GM18511 (cell line): Measurements from ENCODE around the gene ZNF689.
A peak's percentile ranks its signal among the peaks of the same experiment; 100 is the strongest.
"Not testable (repeated sequence)": the region's sequence is repeated elsewhere in the genome, so short reads cannot be mapped to it uniquely, and the experiment has no call there.

ENCODE experiments used
- ATAC-seq: cut with Tn5 transposase; IDR thresholded peaks from one replicate; pipeline ENCODE4 v1.9.1; 2021; ENCODE audit warnings: mild to moderate bottlenecking, moderate library complexity; ENCODE audit not compliant: unreplicated experiment

ZNF689 gene

DNA sequence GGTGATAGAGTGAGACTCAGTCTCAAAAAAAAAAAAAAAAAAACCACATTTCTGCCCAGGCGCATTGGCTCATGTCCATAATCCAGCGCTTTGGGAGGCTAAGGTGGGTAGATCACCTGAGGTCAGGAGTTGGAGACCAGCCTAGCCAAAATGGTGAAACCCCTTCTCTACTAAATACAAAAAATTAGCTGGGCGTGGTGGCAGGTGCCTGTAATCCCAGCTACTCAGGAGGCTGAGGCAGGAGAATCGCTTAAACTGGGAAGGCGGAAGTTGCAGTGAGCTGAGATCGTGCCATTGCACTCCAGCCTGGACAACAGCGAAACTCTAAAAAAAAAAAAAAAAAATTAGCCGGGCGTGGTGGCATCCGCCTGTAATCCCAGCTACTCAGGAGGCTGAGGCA is 26.9 kb upstream of the ZNF689 start:
- ATAC-seq = not testable (repeated sequence)

DNA sequence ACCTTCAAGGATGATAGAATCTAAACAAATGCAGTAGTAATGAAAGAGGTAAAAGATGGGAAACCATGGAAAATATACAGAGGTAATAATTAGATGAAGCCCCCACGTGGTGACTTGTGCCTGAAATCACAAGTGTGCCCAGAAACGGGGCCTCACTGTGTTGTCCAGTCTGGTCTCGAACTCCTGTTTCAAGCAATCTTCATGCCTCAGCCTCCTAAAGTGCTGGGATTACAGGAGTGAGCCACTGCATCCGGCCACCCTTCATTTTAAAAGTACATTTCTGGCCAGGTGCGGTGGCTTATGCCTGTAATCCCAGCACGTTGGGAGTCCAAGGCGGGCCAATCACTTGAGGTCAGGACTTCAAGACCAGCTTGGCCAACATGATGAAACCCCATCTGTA is 26.4 kb upstream of the ZNF689 start:
- no peak for ATAC-seq

GRCh38 chr16:30633526-30633925 is 23.3 kb upstream of the ZNF689 start:
- ATAC-seq = no peak

- ATAC-seq = not testable (repeated sequence)
These were observed 22.3 kb upstream of the ZNF689 start for GRCh38 chr16:30632454-30632853.

DNA sequence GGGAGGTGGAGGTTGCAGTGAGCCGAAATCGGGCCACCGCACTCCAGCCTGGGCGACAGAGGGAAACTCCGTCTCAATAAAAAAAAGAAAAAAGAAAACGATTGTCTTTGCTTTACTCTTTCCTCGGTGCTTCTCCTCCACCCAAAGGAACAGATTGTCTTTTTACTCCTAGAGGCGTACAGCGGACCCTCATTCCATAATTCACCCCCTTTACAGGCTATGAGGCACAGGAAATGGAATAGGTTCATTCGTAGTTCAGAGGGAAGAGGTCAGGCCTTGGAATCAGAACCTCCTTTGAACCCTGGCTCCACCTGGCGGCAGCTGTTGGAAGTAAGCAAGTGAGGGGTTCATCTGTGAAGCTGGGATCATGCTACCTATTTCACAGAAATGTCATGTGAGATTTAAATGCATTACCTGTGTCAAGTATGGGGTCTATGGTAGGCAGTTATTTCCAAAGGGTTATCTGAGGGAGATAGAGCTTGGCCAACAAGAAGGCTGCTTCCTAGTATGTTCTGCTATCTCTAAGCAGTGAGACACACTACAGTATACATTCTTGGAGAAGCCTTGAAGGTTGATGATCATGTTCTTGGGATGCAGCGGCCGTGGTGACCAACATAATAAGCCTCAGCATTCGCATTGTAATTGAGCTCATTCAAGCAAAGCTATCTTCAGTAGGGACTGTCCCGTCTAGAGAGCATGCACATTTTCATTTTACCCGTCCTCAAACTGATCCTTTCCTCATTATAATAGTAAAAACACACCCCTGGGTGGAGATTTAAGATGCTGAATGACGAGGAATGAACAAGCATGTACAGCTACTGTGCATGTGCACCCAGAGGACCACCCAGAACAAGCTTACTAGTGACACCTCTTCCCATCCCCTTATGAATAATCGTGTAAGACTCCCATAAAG is 18.7 kb upstream of the ZNF689 start:
- ATAC-seq = no peak

- no peak for ATAC-seq
These were observed 16.0 kb upstream of the ZNF689 start for GRCh38 chr16:30626236-30626635.

- no peak for ATAC-seq
These were observed 13.5 kb upstream of the ZNF689 start for GRCh38 chr16:30623536-30624283.

DNA sequence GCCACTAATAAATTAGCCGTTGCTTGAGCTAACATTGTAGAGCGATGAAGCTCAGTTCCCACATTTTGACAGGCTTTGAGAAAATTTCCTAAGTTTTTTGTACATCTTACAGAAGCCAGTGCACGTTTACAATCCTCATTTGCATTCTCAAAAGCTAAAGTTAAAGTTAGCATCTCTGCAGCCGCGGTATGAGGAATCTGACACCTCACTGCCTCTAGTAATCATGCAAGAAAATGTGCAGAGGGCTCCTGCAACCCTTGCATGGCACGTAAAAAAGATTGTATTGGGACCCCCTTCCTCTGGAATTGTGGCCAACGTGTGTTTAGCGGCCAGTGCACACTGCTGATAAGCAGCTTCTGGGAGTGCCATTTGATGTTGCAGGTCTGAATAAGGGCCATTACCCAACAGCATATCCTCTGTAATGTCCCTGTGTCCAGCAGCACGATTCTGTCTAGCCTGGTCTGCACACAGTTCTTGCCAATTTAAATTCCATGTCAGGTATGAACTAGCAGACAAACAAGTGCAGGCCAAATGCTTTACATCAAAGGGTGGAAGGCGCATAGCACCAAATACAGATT is 12.4 kb upstream of the ZNF689 start:
- ATAC-seq = no peak

DNA sequence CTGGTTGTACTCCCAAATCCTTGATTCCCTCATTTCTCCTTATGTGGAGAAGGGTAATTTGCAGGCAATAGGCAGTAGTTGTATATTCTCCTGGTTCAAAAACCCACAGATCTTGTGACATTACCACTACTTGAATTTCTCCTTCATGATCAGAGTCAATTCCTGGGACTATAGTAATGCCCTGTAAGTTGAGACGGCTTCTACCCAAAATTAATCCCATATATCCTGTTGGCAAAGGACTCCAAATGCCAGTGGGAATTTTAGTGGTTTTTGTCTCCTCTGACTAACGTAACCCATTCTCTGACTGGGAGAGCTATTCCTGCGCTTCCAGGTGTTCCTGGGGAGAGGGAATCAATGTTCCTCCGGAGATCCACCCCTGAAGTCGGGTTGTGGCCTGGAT is 11.6 kb upstream of the ZNF689 start:
- ATAC-seq = no peak

- ATAC-seq = no peak
These were observed 10.0 kb upstream of the ZNF689 start for GRCh38 chr16:30620169-30620568.

GRCh38 chr16:30619638-30620037 is 9.4 kb upstream of the ZNF689 start:
- ATAC-seq = no peak

- no peak for ATAC-seq
These were observed 9.0 kb upstream of the ZNF689 start for GRCh38 chr16:30619202-30619601.

DNA sequence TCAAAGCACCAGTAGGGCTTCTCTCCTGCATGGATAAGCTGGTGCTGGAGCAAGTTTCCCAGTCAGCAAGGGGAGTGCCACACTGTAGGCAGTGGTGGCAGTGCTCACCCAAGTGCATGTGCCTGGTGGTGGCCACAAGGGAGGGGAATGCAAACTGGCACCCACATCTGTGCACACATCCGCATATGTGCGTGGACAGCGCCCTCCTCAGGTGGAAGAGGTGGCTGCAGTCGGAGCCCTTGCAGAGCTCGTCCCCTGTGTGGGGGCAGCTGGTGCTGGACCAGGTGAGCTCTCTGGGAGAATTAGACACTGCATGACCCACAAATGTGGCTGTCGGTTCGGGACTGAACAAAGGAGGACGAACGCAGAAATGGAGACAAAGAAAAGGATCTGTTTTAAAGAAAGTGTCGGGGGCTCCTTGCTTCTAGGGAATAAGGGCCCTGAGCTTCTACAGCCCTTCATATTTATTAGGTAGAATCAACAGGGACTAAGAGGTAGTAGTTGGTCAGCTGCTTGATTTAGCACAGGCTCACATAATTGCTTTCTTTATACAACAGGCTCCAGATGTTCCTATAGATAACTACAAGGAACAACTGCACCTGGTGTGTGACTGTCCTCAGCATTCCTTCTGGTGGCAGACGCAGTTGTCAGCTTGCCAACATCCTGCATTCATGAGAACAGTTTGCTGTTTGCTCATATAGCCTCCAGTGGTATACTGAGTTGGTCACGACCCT is 5.3 kb upstream of the ZNF689 start:
- ATAC-seq = no peak

GRCh38 chr16:30609002-30609925 is 925 bp downstream of the ZNF689 start:
- peak; percentile 47 for ATAC-seq

DNA sequence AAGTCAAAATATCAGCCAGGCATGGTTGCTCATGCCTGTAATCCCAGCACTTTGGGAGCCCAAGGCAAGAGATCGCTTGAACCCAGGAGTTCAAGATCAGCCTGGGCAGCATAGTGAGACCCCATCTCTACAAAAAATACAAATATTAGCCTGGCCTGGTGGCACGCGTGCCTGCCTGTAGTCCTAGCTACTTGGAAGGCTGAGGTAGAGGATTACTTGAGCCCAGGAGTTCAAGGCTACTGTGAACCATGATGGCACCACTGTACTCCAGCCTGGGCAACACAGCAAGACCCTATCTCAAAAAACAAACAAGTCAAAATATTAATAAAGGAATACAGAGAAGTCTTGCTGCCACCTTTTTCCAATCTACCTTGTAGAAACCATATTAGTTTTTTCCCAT is 4.2 kb downstream of the ZNF689 start:
- ATAC-seq = no peak

DNA sequence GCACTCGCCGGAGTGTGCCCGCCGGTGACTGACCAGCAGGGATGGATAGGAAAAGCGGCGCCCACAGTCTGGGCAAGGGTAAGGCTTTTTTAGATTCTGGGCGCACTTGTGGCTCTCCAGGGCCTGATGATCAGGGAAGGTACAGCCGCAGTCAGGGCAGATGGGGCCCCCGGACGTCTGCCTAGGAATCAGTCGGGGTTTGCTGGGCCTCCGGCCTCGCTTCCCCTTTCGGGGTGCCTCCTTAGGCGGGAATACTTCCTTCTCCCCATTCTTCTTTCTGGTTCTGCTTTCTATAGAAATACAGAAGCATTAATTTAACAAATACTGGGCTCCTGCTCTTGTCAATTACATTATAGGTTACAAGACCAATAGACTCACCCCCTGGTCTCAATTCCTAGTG is 5.0 kb downstream of the ZNF689 start:
- no peak for ATAC-seq

GRCh38 chr16:30604316-30604947 is 5.8 kb downstream of the ZNF689 start:
- ATAC-seq = no peak

DNA sequence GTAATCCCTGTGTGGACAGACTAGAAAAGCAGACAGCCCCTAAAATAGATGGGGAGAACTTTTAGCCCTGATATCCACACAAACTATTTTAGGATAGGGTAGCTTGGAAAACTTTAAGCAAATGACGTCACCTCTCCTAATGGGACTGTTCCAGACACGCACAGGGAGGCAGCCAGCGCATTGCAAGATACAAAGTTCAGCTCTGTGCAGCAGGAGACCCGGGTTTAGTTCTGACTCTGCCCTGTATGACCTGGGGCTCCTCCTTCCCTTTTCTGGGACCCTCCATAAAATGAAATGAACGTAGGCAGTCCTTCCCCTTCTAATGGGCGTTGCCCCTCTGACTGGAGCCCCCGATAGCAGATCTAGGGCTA is 6.3 kb downstream of the ZNF689 start:
- ATAC-seq = no peak

DNA sequence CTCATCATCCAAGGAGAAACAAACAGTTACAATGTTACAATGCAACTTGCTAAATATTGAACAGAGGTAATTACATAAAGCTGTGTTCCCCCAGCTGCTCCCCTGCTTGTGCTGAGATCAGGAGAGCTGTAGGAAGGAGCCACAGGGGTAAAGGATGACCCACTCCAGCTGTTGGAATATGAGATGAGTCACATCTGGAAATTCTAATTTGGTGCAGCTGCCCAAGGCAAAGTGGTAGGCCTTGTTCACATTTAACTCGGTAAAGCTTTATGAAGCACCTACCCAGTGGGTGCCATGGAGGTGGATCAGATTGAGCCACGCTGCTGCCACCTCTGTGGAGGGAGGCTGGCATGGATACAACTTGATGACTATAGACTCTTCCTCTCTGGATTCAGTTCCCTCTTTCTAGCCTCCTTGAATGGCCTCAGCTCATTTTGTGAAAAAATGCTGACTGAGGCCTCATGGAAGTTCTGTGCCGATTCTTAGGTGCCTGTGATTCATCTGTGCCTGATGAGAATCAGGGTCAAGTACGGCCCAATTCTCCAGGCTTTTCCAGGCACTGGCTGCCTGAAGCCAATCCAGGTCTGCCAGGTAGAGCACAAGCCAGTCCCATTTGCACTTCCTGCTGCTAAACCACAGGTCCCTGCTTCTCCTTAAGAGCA is 7.4 kb downstream of the ZNF689 start:
- no peak for ATAC-seq
